Stimulated activated CD4-positive, alpha-beta T cell treated with anti-CD3 and anti-CD28 coated beads, Interleukin-15, amount 100 ng/mL, for 24 hours (primary cell): ENCODE results near the gene PITPNM1.

Source experiments
- DNase-seq: peaks from one replicate; pipeline ENCODE4 v3.0.0-alpha.2; 2020

PITPNM1 gene

GRCh38 chr11:67502328-67502979, 2.7 kb downstream of the PITPNM1 start:
- DNase-seq = no peak

DNA sequence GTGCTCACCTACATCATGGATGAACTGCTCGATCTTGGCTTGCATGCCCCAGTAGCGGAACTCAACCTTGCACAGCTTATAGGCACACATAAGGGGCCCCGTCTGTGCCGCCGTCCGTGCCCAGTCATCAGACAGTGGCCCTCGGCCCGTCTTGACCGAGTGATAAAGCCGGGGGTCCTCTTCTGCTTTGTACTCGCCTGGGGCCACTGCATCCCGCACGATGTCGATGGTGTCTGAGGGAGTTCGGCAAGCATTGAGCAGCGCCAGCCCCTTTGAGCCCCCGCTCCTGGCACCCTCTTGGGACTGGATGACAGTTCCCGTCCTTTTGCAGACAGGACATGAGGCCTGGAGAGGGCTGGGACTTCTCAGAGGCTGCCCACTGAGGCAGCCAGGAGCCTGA, 3.3 kb downstream of the PITPNM1 start:
- DNase-seq = no peak

DNA sequence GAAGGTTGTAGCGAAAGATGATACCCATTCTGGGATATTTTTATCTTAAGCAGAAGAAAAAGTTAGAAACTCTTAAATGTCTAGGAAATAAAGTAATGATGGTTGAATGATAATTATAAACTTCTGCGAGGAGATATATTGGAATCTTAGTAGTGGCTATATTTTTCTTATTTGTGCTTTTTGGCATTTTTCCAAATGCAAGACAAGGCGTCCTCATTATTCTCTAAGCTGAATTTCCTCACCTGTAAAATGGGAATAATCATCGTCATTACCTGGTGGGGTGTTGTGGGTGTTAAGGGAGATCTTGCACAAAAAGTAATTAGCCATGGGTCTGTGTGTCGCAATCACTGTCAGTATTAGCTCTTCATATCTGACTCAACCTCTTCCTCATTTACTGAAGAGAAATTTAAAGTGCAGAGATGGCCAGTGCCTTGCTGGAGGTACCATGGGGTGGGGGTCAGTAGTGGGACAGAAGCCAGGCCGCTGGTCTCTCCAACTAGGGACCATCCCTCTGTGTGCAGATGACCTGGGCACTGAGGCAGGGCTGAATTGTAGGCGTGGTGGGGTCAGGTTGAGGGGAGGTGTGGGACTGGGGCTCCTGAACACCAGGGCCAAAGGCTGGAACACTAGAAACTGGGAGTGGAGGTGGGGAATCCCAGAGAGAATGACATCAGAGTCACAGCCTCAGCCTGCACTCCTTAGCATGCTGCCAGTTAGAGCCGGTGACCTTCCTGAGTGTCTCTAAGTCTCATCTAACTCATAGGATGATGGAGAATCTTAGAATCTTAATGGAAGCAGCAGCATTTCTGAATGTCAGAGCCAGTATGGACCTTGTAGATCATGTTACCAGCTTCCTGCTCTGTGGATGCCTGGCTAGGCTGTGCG, 4.1 kb downstream of the PITPNM1 start:
- DNase-seq = no peak

DNA sequence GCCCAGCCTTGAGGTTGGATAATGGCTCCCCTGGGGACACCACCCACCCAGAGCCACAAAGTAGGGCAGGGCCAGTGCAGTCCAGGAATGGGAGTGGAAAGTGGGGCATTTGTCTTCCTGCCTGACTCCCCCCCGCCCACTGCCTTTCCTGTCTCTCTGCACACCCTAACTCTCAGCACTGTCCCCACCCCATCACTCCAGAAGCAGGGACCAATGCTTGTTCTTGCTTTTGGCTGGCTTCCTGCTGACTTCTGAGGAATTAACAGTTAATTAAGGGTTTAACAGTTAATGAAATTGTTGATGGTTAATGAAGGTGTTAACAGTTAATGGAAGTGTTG, 4.7 kb downstream of the PITPNM1 start:
- no peak for DNase-seq

DNA sequence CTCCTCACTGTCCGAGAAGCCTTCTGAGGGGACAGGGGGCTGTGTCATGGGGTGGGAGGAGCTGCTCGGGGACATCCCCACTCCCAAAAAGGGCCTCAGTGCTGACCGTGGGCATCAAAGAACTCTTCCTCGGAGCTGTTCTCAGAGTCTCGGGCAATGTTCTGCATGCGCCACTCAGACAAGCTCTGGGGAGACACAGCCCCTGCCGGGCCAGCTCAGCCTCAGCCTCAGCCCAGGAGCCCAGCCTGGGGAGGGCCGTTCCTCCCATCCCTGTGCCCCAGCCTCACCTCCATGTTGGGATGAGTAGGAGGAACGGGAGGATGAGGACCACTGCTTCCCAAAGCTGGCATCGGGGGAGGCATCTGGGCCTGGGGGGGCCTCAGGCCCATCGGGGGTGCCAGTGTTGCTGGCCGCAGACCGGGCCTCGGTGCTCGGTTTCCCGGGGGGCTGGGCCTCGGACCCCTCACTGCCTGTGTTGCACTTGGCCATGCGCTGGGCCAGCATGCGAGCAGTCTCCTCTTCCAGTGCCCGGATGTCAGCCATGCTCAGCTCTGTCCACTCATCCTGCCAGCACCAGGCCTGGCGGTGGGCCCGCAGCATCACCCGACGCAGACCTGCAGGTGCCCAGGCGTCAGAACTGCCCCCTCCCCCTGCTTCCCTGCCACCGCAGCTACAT, 5.2 kb downstream of the PITPNM1 start:
- no peak for DNase-seq

GRCh38 chr11:67498544-67498972, 6.6 kb downstream of the PITPNM1 start:
- DNase-seq = no peak

- DNase-seq = no peak
Observed at GRCh38 chr11:67497656-67498291, 7.4 kb downstream of the PITPNM1 start.

DNA sequence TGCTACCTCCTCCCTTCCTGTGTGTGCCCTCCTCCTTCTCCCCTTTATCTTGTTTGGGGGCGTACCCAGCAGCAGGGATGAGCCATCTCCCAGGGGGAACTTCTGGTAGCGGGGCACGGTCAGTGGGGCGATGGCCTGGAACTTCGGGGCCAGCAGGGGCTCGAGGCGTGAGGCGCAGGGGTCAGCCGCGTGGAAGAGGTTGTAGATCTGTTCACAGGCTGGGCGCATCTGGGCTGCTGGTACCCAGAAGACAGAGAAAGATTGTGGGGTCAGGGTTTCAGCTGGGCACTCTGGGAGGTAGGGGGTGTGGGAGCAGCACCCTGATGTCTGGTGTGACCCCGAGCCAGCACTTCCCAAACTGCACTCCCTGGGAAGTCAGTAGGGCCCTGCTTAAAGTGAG, 9.1 kb downstream of the PITPNM1 start:
- DNase-seq = no peak

DNA sequence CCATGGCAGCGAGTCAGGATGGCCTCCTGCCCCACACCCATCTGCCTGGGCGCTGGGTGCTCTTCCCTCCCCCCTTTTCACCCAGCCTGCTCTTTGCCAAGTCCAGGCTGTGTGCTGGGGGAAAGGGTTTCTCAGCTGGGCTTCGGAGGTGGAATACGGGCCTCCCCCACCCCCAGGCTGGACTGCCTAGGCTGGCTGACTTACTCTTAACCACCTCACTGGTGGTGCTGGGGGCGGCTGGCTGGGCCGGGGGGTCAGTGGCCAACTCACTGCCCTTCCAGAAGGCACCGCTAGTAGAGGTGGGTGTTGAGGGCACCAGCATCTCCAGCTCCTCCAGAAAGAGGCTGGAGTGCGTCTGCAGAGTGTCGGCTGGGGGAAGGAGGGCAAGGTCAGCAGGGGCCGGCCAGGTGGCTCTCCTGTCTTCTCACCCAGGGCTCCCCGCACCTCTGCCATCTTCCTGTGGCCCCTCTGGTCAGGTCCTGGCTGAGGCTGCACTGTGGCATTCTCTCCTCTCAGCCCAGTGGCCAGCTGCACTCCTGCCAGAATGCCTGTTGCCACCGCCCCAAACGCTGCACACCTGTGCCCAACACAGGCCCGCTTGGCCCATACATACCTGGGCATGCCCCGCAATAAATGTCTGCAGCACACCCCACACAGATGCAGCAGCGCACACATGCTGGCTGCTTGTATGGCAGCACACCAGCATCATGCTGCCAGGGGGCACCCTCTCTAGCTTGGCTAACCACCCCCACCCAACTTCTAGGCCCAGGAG, 9.7 kb downstream of the PITPNM1 start:
- DNase-seq = no peak

- DNase-seq = no peak
Observed at GRCh38 chr11:67494371-67495233, 10.6 kb downstream of the PITPNM1 start.

- DNase-seq = no peak
Observed at GRCh38 chr11:67493548-67494370, 11.4 kb downstream of the PITPNM1 start.

- peak; percentile 57 for DNase-seq
Observed at GRCh38 chr11:67492801-67493547, 12.2 kb downstream of the PITPNM1 start.

GRCh38 chr11:67492069-67492727, 13.0 kb downstream of the PITPNM1 start:
- no peak for DNase-seq

DNA sequence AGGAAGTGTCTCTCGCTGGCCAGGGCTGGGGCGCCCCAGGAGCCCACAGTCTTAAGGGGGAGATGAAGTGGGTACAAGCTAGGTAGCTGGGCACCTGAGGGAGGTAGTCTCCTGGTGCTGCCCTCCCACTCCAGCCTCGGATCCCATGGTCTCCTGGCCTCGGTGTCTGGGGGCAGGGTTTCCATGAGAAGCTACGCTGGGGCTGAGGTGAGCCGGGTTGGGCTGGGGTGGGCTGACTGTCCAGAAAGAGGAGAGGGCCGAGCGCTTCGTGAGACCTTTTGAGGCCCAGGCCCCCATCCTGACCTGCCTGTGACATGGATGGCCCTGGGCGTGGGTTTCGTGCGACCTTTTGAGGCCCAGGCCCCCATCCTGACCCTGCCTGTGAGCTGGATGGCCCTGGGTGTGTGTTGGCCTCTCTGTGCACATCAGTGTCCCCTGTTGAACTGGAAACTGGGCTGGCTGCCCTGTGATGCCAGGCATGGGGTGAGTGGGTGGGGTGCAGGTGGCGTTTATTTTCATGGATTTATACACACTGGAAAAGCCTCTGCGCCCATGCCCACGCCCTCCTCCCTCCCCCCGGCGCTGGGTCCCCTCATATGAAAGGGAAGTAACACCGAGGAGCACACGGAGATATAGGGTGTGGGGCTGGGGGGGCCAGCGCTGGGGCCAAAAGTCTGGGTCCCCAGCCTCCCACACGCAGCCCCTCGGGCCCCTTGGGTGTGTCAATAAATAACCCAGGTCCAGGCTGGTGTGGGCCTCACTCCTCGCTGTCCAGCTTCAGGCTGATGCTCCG, 13.7 kb downstream of the PITPNM1 start:
- DNase-seq = no peak

- no peak for DNase-seq
Observed at GRCh38 chr11:67490727-67491065, 14.5 kb downstream of the PITPNM1 start.

GRCh38 chr11:67489885-67490726, 15.1 kb downstream of the PITPNM1 start:
- DNase-seq = no peak

DNA sequence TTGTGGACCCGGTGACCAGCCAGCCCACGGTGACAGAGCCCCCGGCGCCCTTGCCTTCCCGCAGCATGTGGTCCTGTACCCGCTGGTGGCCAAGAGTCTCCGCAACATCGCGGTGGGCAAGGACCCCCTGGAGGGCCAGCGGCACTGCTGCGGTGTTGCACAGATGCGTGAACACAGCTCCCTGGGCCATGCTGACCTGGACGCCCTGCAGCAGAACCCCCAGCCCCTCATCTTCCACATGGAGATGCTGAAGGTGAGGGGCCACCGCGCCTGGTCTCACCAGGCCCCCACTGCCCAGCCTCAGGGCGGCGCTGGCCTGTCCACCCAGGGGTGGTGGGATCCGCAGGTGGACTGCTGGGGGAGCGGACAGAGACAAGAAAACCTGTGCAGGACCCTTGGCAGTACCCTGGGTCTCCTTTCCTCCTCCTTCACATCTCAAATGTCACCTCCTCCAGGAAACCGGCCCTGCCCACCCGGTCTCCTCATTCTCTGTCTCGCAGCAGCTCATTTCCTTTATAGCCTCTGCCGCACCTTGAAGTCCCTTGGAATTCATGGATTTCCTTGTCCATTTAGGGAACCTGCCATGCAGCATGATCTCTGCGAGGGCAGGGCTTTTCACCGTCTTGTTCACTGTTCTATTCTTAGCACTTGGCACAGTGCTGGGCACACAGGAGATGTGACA, 15.8 kb downstream of the PITPNM1 start:
- DNase-seq = no peak
